ENCODE measurements around the gene POU2AF2.
"Not testable (repeated sequence)": the region's sequence is repeated elsewhere in the genome, so short reads cannot be mapped to it uniquely, and the experiment has no call there.

The POU2AF2 gene

DNA sequence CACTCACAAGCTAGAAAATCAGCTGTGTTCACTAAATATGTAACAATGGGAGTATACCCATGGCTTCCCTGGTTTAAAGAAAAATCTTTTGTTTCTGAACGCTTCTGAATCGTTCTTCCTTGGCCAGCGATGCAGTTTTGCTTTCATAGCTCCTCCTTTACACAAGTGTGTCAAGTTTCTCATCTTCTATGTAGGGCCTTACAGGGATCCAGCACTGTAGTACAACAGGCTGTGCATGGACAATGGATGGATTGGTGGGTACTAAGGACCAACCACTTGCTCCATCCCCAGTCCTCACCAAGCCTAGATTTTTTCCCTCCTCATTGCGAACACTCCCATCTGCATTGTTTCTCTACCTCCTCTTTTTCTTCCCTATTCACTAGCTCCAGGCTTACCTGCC, 24.3 kb upstream of the POU2AF2 start:
- TF ChIP-seq POU2F2 (IDR thresholded peaks at IDR 0.05; ENCODE audit: low read depth, low read length) (no peak), POLR2A (IDR thresholded peaks at IDR 0.05; ENCODE audit: low read depth, low read length) (no peak), TAF1 (IDR thresholded peaks at IDR 0.05; ENCODE audit: low read depth, low read length) (no peak), POLR2AphosphoS5 (IDR thresholded peaks at IDR 0.05; ENCODE audit: low read depth, low read length) (no peak), SPI1 (IDR thresholded peaks at IDR 0.05; ENCODE audit: low read depth, low read length) (no peak), PAX5 (IDR thresholded peaks at IDR 0.05; ENCODE audit: insufficient read depth, low read length, severe bottlenecking) (no peak)
- no peak for FAIRE-seq
- no peak for DNase-seq (ENCODE audit: insufficient read length, low spot score)

DNA sequence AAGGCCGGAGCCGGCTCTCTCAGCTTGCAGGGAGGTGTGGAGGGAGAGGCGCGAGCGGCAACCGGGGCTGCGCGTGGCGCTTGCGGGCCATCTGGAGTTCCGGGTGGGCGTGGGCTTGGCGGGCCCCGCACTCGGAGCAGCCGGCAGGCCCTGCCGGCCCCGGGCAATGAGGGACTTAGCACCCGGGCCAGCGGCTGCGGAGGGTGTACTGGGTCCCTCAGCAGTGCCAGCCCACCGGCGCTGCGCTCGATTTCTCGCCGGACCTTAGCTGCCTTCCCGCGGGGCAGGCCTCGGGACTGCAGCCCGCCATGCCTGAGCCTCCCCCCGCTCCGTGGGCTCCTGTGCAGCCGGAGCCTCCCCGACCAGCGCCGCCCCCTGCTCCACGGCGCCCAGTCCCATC, 23.6 kb upstream of the POU2AF2 start:
- DNase-seq (ENCODE audit: insufficient read length, low spot score); FAIRE-seq: not testable (repeated sequence)

DNA sequence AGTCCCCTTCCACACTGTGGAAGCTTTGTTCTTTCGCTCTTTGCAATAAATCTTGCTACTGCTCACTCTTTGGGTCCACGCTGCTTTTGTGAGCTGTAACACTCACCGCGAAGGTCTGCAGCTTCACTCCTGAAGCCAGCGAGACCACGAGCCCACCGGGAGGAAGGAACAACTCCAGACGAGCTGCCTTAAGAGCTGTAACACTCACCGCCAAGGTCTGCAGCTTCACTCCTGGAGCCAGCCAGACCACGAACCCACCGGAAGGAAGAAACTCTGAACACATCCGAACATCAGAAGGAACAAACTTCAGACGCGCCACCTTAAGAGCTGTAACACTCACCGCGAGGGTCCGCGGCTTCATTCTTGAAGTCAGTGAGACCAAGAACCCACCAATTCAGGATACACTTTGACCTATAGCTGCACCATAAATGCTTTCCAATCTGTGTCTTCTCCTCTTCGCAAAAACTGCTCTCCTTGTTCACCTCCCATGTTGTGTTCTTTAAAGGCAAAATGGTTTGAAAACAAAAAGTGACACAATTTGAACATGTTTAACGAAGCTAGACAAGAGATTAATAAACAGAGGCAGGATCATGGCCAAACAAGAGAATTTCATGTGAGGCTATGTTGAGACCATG, 22.6 kb upstream of the POU2AF2 start:
- not testable (repeated sequence) for DNase-seq (ENCODE audit: insufficient read length, low spot score)

DNA sequence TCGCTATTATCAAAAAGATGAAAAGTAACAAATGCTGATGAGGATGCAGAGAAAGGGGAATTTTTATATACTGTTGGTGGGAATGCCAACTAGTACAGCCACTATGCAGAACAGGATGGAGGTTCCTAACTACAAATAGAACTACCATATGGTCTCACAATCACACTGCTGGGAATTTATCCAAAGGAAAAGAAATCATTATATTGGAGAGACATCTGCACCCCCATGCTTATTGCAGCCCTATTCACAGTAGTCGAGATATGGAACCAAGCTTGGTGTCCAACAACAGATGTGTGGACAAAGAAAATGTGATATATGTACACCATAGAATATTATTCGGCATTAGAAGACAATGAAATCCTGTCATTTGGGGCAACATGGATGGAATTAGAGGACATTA, 19.6 kb upstream of the POU2AF2 start:
- TF ChIP-seq POLR2A (IDR thresholded peaks at IDR 0.05; ENCODE audit: low read depth, low read length) (no peak), TAF1 (IDR thresholded peaks at IDR 0.05; ENCODE audit: low read depth, low read length) (no peak), SPI1 (IDR thresholded peaks at IDR 0.05; ENCODE audit: low read depth, low read length) (no peak), POU2F2 (IDR thresholded peaks at IDR 0.05; ENCODE audit: low read depth, low read length) (no peak), POLR2AphosphoS5 (IDR thresholded peaks at IDR 0.05; ENCODE audit: low read depth, low read length) (no peak), PAX5 (IDR thresholded peaks at IDR 0.05; ENCODE audit: insufficient read depth, low read length, severe bottlenecking) (no peak)
- FAIRE-seq = no peak
- DNase-seq (ENCODE audit: insufficient read length, low spot score) = no peak

More for the DNA sequence above, 22.6 kb upstream of the POU2AF2 start:
- peak; percentile 63 for FAIRE-seq

DNA sequence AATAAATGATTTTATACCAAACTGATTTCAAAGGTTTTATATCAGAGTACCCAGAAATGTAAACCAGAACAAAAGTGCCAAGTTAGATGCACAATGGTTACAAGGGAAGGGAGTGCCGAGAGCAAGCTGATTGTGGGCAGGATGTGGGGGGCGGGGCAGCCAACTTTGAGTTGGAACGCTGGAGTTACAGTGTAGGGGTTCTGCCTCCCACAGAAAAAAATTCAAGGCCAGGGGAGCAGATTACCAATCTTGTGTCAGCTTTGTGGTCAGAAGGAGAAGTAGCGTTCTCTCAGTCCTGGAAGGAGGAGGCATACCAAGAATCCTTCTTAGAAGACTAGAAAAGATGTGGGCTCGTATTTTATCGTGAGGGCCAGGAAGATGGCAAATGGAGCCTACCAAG, 15.9 kb upstream of the POU2AF2 start:
- DNase-seq (ENCODE audit: insufficient read length, low spot score) = no peak
- TF ChIP-seq POU2F2 (IDR thresholded peaks at IDR 0.05; ENCODE audit: low read depth, low read length) (no peak), SPI1 (IDR thresholded peaks at IDR 0.05; ENCODE audit: low read depth, low read length) (no peak), TAF1 (IDR thresholded peaks at IDR 0.05; ENCODE audit: low read depth, low read length) (no peak), POLR2A (IDR thresholded peaks at IDR 0.05; ENCODE audit: low read depth, low read length) (no peak), PAX5 (IDR thresholded peaks at IDR 0.05; ENCODE audit: insufficient read depth, low read length, severe bottlenecking) (no peak), POLR2AphosphoS5 (IDR thresholded peaks at IDR 0.05; ENCODE audit: low read depth, low read length) (no peak)
- no peak for FAIRE-seq

DNA sequence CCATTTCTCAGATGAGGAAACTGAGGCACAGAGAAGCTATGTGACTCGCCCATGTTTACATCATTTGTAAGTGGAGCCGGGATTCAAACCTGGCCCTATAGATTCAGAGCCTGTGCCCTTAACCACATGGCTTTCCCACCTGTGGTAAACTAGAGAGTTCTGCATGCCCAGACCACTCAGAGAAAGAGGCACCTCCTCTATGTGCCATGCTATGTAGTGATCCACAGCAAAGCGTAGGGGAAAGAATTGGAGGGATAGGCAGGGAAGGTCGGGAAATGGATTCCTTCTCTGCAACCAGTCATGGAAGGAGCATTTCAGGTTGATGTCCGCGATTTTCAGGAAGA, 15.4 kb upstream of the POU2AF2 start:
- TF ChIP-seq POU2F2 (IDR thresholded peaks at IDR 0.05; ENCODE audit: low read depth, low read length) (no peak), TAF1 (IDR thresholded peaks at IDR 0.05; ENCODE audit: low read depth, low read length) (no peak), POLR2AphosphoS5 (IDR thresholded peaks at IDR 0.05; ENCODE audit: low read depth, low read length) (no peak)
- DNase-seq (ENCODE audit: insufficient read length, low spot score) (no peak), FAIRE-seq (no peak)

DNA sequence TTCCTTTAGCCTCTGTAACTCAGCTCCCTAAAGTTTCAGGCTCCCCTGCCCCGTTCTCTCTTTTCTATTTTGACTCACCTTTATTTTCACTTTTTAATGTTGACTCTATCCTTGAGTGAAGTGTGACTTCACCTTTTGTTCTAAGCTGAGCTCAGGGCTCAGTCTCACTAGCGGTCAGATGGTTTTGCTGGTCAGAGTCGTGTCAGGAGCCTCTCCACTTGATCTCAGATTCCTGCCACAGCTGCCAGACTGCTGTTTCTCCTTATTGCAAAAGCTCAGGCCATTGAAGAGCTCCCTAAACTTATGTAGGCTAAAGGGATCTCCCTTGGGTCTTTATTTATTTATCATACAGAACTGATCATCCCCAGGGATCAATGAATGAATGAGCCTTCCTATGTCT, 13.7 kb upstream of the POU2AF2 start:
- FAIRE-seq = no peak
- no peak for DNase-seq (ENCODE audit: insufficient read length, low spot score)
- no peak for TF ChIP-seq SPI1 (IDR thresholded peaks at IDR 0.05; ENCODE audit: low read depth, low read length)
- no peak for TF ChIP-seq POLR2AphosphoS5 (IDR thresholded peaks at IDR 0.05; ENCODE audit: low read depth, low read length)
- no peak for TF ChIP-seq POLR2A (IDR thresholded peaks at IDR 0.05; ENCODE audit: low read depth, low read length)
- no peak for TF ChIP-seq POU2F2 (IDR thresholded peaks at IDR 0.05; ENCODE audit: low read depth, low read length)
- TF ChIP-seq TAF1 (IDR thresholded peaks at IDR 0.05; ENCODE audit: low read depth, low read length) = no peak
- no peak for TF ChIP-seq PAX5 (IDR thresholded peaks at IDR 0.05; ENCODE audit: insufficient read depth, low read length, severe bottlenecking)

DNA sequence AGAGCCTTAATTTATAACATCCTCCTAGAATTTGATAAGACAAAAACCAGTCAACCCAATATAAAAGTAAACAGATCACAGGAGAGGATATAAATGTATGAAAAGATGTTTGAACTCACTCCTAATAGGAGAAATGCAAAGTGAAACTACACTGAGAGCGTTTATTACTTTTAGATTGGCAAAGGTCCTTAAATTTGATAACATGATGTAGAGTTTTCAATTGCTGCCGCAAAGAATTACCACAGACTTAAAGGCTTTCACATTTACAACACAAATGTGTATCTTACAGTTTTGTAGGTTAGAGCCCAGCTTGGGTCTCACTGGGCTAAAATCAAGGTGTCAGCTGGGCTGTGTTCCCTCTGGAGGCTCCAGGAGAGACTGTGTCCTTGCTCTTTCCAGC, 9.1 kb upstream of the POU2AF2 start:
- TF ChIP-seq PAX5 (IDR thresholded peaks at IDR 0.05; ENCODE audit: insufficient read depth, low read length, severe bottlenecking) (no peak), POU2F2 (IDR thresholded peaks at IDR 0.05; ENCODE audit: low read depth, low read length) (no peak), SPI1 (IDR thresholded peaks at IDR 0.05; ENCODE audit: low read depth, low read length) (no peak), POLR2A (IDR thresholded peaks at IDR 0.05; ENCODE audit: low read depth, low read length) (no peak), TAF1 (IDR thresholded peaks at IDR 0.05; ENCODE audit: low read depth, low read length) (no peak), POLR2AphosphoS5 (IDR thresholded peaks at IDR 0.05; ENCODE audit: low read depth, low read length) (no peak)
- FAIRE-seq (no peak), DNase-seq (ENCODE audit: insufficient read length, low spot score) (no peak)

DNA sequence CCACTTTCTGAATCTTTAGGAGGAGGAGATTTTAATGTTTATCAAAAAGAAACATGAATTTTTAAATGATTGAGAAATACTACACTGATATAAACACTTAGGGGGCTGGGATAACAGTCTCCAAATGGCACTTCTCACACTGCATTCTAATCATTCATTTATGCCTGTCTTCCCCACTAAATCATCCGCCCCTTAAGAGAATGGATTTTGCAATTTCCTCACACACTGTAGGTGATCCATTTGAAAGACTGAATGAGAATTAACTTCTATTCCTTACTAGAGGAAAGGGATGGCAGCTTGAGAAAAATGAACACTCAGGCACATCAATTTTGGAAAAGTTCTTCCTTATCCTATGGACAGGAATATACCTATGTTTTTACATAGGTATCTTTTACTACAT, 7.6 kb upstream of the POU2AF2 start:
- DNase-seq (ENCODE audit: insufficient read length, low spot score) (no peak), FAIRE-seq (no peak)
- TF ChIP-seq POLR2A (IDR thresholded peaks at IDR 0.05; ENCODE audit: low read depth, low read length) = no peak
- no peak for TF ChIP-seq TAF1 (IDR thresholded peaks at IDR 0.05; ENCODE audit: low read depth, low read length)
- no peak for TF ChIP-seq POLR2AphosphoS5 (IDR thresholded peaks at IDR 0.05; ENCODE audit: low read depth, low read length)
- TF ChIP-seq PAX5 (IDR thresholded peaks at IDR 0.05; ENCODE audit: insufficient read depth, low read length, severe bottlenecking) = no peak
- no peak for TF ChIP-seq SPI1 (IDR thresholded peaks at IDR 0.05; ENCODE audit: low read depth, low read length)
- no peak for TF ChIP-seq POU2F2 (IDR thresholded peaks at IDR 0.05; ENCODE audit: low read depth, low read length)

DNA sequence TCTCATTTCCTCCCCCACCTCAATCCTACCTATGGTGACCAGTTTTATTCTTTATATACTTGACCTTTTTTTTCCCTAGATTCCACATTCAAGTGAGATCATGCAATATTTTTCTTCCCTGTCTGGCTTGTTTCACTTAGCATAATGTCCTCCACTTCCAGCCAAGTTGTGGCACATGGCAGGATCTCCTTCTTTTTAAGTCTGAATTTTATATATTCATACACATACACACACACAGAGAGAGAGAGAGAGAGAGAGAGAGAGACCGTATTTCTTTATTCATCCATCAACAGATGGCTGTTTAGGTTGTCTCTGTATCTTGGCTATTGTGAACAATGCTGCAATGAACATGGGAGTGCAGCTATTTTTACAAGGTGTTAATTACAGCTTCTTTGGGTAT, 1.4 kb downstream of the POU2AF2 start:
- no peak for FAIRE-seq
- TF ChIP-seq POLR2A (IDR thresholded peaks at IDR 0.05; ENCODE audit: low read depth, low read length) (no peak), TAF1 (IDR thresholded peaks at IDR 0.05; ENCODE audit: low read depth, low read length) (no peak), PAX5 (IDR thresholded peaks at IDR 0.05; ENCODE audit: insufficient read depth, low read length, severe bottlenecking) (no peak), POU2F2 (IDR thresholded peaks at IDR 0.05; ENCODE audit: low read depth, low read length) (no peak), SPI1 (IDR thresholded peaks at IDR 0.05; ENCODE audit: low read depth, low read length) (no peak), POLR2AphosphoS5 (IDR thresholded peaks at IDR 0.05; ENCODE audit: low read depth, low read length) (no peak)

DNA sequence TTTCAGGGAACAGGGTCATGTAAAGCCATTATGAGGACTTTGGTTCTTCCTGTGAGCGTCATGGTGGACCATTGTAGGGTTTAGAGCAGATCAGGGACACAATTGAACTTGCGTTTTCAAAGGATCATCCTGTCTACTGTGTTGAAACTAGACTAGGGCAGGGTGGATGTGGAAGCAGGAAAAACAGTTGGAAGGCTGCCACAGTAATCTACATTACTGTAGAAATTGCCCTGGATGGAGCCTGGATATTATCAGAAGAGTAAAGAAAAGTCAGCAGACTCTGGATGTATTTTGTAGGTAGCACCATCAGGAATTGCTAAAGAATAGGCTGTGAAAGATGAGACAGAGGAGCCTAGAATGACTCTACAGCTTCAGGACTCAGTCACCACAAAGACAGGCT, 5.4 kb downstream of the POU2AF2 start:
- no peak for FAIRE-seq
- no peak for TF ChIP-seq SPI1 (IDR thresholded peaks at IDR 0.05; ENCODE audit: low read depth, low read length)
- no peak for TF ChIP-seq POU2F2 (IDR thresholded peaks at IDR 0.05; ENCODE audit: low read depth, low read length)
- no peak for TF ChIP-seq PAX5 (IDR thresholded peaks at IDR 0.05; ENCODE audit: insufficient read depth, low read length, severe bottlenecking)
- no peak for TF ChIP-seq POLR2AphosphoS5 (IDR thresholded peaks at IDR 0.05; ENCODE audit: low read depth, low read length)
- TF ChIP-seq TAF1 (IDR thresholded peaks at IDR 0.05; ENCODE audit: low read depth, low read length) = no peak
- no peak for TF ChIP-seq POLR2A (IDR thresholded peaks at IDR 0.05; ENCODE audit: low read depth, low read length)
- DNase-seq (ENCODE audit: insufficient read length, low spot score) = no peak

More for the DNA sequence above, 1.4 kb downstream of the POU2AF2 start:
- no peak for DNase-seq (ENCODE audit: insufficient read length, low spot score)

Measured in GM12891 (cell line).